ENCODE data around the gene ANKS3. TPM values are rescaled to one million over a fixed set of nuclear protein-coding genes. Genes with fewer than 3 reads are reported as not detected.

Gene ANKS3
- total and polyA plus RNA-seq, 2 donors (not counting 3 experiments of a cell fraction or from before 2014, with no cell fraction given): 13.9 to 24.0 TPM

- H3K9ac ChIP-seq (replicated peaks; ENCODE audit: extremely low read depth, insufficient read depth, low read length): no peak overlapping the region
- no TSS peak for BruUV-seq (replicated peaks)
- H3K36me3 ChIP-seq (ENCODE audit: control insufficient read depth in 2 of 2, extremely low read depth in 1 of 2, insufficient read depth in 2 of 2, low read length in 2 of 2): peaks cover 4 to 38% of the 10 kb centered on the region in 2 experiments
- no peaks in the 10 kb centered on the region for H3K9me1 ChIP-seq (replicated peaks; ENCODE audit: control insufficient read depth, extremely low read depth, insufficient read depth, low read length)
- DNase-seq (ENCODE audit: low read depth, low spot score): no peak
- TF ChIP-seq GATA2 (IDR thresholded peaks at IDR 0.05; ENCODE audit: insufficient read depth, insufficient read length, low read depth, low read length): no peak
- no peak for TF ChIP-seq FOS (IDR thresholded peaks at IDR 0.05; ENCODE audit: borderline replicate concordance, insufficient read depth, low read length)
- no peak for TF ChIP-seq MYC (IDR thresholded peaks at IDR 0.05; ENCODE audit: low read depth, low read length)
- TF ChIP-seq POLR2AphosphoS5 (IDR thresholded peaks at IDR 0.05; ENCODE audit: insufficient read depth, low read depth, low read length): no peak
- no peak for TF ChIP-seq POLR2A (IDR thresholded peaks at IDR 0.05; ENCODE audit: low read depth, low read length)
- TF ChIP-seq EZH2 (IDR thresholded peaks at IDR 0.05; ENCODE audit: borderline replicate concordance, low read depth, low read length, severe bottlenecking): no peak
- no peak for TF ChIP-seq CTCF (IDR thresholded peaks at IDR 0.05; ENCODE audit: extremely low read depth in 1 of 2, insufficient read depth in 1 of 2, low read depth in 1 of 2, low read length in 2 of 2)
- TF ChIP-seq JUN (IDR thresholded peaks at IDR 0.05; ENCODE audit: borderline replicate concordance, insufficient read depth, insufficient read length, low read depth): no peak
- no peak for TF ChIP-seq MAX (IDR thresholded peaks at IDR 0.05; ENCODE audit: insufficient read depth, insufficient read length)
- no peak overlapping the region for H2AFZ ChIP-seq (ENCODE audit: low read depth, low read length)
- no peaks in the 10 kb centered on the region for H4K20me1 ChIP-seq (replicated peaks; ENCODE audit: control insufficient read depth, extremely low read depth, insufficient read depth, low read length)
- H3K4me3 ChIP-seq (replicated peaks in 1 of 3; ENCODE audit: insufficient read depth in 1 of 3, low read depth in 1 of 3, low read length in 3 of 3): no peak overlapping the region
- no peak overlapping the region for H3K4me2 ChIP-seq (ENCODE audit: insufficient read depth, low read length)
- no peaks in the 10 kb centered on the region for H3K9me3 ChIP-seq (replicated peaks; ENCODE audit: control insufficient read depth, insufficient read depth, low read length)
- H3K27ac ChIP-seq (ENCODE audit: insufficient read depth, low read depth, low read length): no peak overlapping the region
- dilution Hi-C loops (cut with MboI; ENCODE audit: extremely low pct_ligation_motif_present, low sequenced_read_pairs) (no loop called here), intact Hi-C loops (cut with micrococcal nuclease) (loop anchor here (2.0 kb wide), 1 partner anchor 27 kb away; the partner anchor contains the start of gene MGRN1)
- H3K4me1 ChIP-seq (ENCODE audit: control insufficient read depth, extremely low read depth, insufficient read depth, low read length): no peaks in the 10 kb centered on the region
- FAIRE-seq: no peak
- H3K79me2 ChIP-seq (ENCODE audit: control insufficient read depth, insufficient read depth, low read length): peaks cover 8% of the 10 kb centered on the region
- ChIA-PET CTCF (no interaction called here), POLR2A (no interaction called here)
- no peaks in the 10 kb centered on the region for H3K27me3 ChIP-seq (ENCODE audit: control insufficient read depth in 2 of 2, insufficient read depth in 2 of 2, low read length in 2 of 2)
These were observed 82.2 kb downstream of the ANKS3 start for GRCh38 chr16:4651827-4652226.
